Measurements from ENCODE around the gene GNG7. TPM values are rescaled to one million over a fixed set of nuclear protein-coding genes. Genes with fewer than 3 reads are reported as not detected.
A peak's percentile ranks its signal among the peaks of the same experiment; 100 is the strongest.
"Not testable (repeated sequence)": the region's sequence is repeated elsewhere in the genome, so short reads cannot be mapped to it uniquely, and the experiment has no call there.

GNG7 gene
- total RNA-seq, 1 experiment from 2014 or later: 7.7 TPM

- Histone ChIP-seq H3K23ac (ENCODE audit: insufficient read length, low read depth, low read length) (no peak overlapping the region), H2BK5ac (ENCODE audit: insufficient read length, low read length) (no peak overlapping the region), H3K27me3 (ENCODE audit: insufficient read depth, low read length) (no peaks in the 10 kb centered on the region), H3K23me2 (ENCODE audit: insufficient read length, low read depth, low read length, poor library complexity, severe bottlenecking) (no peaks in the 10 kb centered on the region), H3K4me1 (ENCODE audit: insufficient read depth, low read length) (0 out of 2 replicates have a peak, but pooled peaks cover 4% of the 10 kb centered on the region), H3K14ac (ENCODE audit: insufficient read depth, low read length) (no peak overlapping the region), H4K20me1 (ENCODE audit: control insufficient read depth, insufficient read depth, insufficient read length) (no peaks in the 10 kb centered on the region), H4K91ac (ENCODE audit: insufficient read length, low read depth, low read length) (no peak overlapping the region), H4K8ac (replicated peaks; ENCODE audit: insufficient read length, low read depth, low read length) (no peak overlapping the region), H2BK12ac (ENCODE audit: insufficient read length, low read depth, low read length) (no peak overlapping the region), H2BK20ac (ENCODE audit: low read depth, low read length, poor library complexity, severe bottlenecking) (no peak overlapping the region), H3K9me3 (ENCODE audit: control insufficient read depth, low read depth, low read length) (no peaks in the 10 kb centered on the region), H3K9ac (ENCODE audit: extremely low read depth, insufficient read length, low read length) (no peak overlapping the region), H2BK120ac (ENCODE audit: low read depth, low read length, poor library complexity, severe bottlenecking) (no peak overlapping the region), H3K79me1 (ENCODE audit: insufficient read depth, low read depth, low read length, poor library complexity, severe bottlenecking) (no peaks in the 10 kb centered on the region), H3K18ac (ENCODE audit: insufficient read length, low read depth, low read length) (no peak overlapping the region), H3T11ph (ENCODE audit: low read length) (no peak overlapping the region), H4K5ac (ENCODE audit: insufficient read length, low read depth, low read length) (no peak overlapping the region), H3K56ac (ENCODE audit: insufficient read length, low read depth, low read length) (no peak overlapping the region), H3K4me2 (ENCODE audit: insufficient read depth, insufficient read length, low read length) (no peak overlapping the region), H2AK5ac (ENCODE audit: insufficient read length, low read length) (no peak overlapping the region), H2AFZ (ENCODE audit: low read length) (no peak overlapping the region), H3K27ac (ENCODE audit: insufficient read length, low read depth, low read length) (no peak overlapping the region), H2BK15ac (ENCODE audit: low read depth, low read length) (no peak overlapping the region), H3K4ac (ENCODE audit: low read depth, low read length) (no peak overlapping the region), H3K79me2 (ENCODE audit: insufficient read depth, low read length) (no peaks in the 10 kb centered on the region)
- Mint-ChIP-seq H3K27ac (peak overlapping the region in 1 of 3 experiments; percentile 93; a peak in 2 of 7 replicates), H3K4me1 (peaks cover 10 to 29% of the 10 kb centered on the region in 2 experiments), H3K4me3 (peak overlapping the region in 1 of 2 experiments; percentile 29; a peak in 2 of 5 replicates), H3K9me3 (no peaks in the 10 kb centered on the region), H3K36me3 (ENCODE audit: insufficient read depth in 1 of 3, low read depth in 3 of 3) (no peaks in the 10 kb centered on the region), H3K27me3 (ENCODE audit: low read depth) (no peaks in the 10 kb centered on the region)
- no CpG with 5 or more reads among the region's 10 CpGs for WGBS (ENCODE audit: extremely low coverage, insufficient read length, low lambda C conversion rate)
- TF ChIP-seq, protein P1, sequence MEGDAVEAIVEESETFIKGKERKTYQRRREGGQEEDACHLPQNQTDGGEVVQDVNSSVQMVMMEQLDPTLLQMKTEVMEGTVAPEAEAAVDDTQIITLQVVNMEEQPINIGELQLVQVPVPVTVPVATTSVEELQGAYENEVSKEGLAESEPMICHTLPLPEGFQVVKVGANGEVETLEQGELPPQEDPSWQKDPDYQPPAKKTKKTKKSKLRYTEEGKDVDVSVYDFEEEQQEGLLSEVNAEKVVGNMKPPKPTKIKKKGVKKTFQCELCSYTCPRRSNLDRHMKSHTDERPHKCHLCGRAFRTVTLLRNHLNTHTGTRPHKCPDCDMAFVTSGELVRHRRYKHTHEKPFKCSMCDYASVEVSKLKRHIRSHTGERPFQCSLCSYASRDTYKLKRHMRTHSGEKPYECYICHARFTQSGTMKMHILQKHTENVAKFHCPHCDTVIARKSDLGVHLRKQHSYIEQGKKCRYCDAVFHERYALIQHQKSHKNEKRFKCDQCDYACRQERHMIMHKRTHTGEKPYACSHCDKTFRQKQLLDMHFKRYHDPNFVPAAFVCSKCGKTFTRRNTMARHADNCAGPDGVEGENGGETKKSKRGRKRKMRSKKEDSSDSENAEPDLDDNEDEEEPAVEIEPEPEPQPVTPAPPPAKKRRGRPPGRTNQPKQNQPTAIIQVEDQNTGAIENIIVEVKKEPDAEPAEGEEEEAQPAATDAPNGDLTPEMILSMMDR (conservative IDR thresholded peaks at IDR 0.05): no peak
- DNase-seq: no peak
Observed at GRCh38 chr19:2538096-2538757, 164.3 kb downstream of the GNG7 start.

DNA sequence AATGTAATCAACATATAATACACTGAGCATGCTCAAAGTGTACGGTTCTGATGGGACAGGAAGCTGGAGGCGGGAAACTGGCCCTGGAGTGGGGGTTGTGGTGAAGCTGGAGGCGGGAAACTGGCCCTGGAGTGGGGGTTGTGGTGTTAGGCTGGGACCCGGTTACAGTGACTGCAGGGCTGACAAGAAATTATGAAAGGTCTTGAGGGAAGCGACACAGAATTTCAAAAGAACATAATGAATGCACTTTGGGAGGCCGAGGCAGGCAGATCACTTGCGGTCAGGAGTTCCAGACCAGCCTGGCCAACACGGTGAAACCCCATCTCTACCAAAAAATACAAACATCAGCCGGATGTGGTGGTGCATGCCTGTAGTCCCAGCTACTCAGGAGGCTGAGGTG, 164.9 kb downstream of the GNG7 start:
- not testable (repeated sequence) for H3K23ac ChIP-seq (ENCODE audit: insufficient read length, low read depth, low read length); H3K9me3 Mint-ChIP-seq; H4K91ac ChIP-seq (ENCODE audit: insufficient read length, low read depth, low read length); H4K8ac ChIP-seq (replicated peaks; ENCODE audit: insufficient read length, low read depth, low read length); H4K20me1 ChIP-seq (ENCODE audit: control insufficient read depth, insufficient read depth, insufficient read length); H3K14ac ChIP-seq (ENCODE audit: insufficient read depth, low read length); H4K5ac ChIP-seq (ENCODE audit: insufficient read length, low read depth, low read length); H3K4me2 ChIP-seq (ENCODE audit: insufficient read depth, insufficient read length, low read length); H3K4me3 Mint-ChIP-seq; H3K36me3 Mint-ChIP-seq (ENCODE audit: insufficient read depth in 1 of 3, low read depth in 3 of 3); DNase-seq; H2AK5ac ChIP-seq (ENCODE audit: insufficient read length, low read length); H3K27me3 ChIP-seq (ENCODE audit: insufficient read depth, low read length); H2AFZ ChIP-seq (ENCODE audit: low read length); H2BK120ac ChIP-seq (ENCODE audit: low read depth, low read length, poor library complexity, severe bottlenecking); H3K18ac ChIP-seq (ENCODE audit: insufficient read length, low read depth, low read length); H2BK5ac ChIP-seq (ENCODE audit: insufficient read length, low read length); H3K9me3 ChIP-seq (ENCODE audit: control insufficient read depth, low read depth, low read length); H3K4ac ChIP-seq (ENCODE audit: low read depth, low read length); H3K9ac ChIP-seq (ENCODE audit: extremely low read depth, insufficient read length, low read length); H3T11ph ChIP-seq (ENCODE audit: low read length); H3K4me1 ChIP-seq (ENCODE audit: insufficient read depth, low read length); H3K79me1 ChIP-seq (ENCODE audit: insufficient read depth, low read depth, low read length, poor library complexity, severe bottlenecking); H3K56ac ChIP-seq (ENCODE audit: insufficient read length, low read depth, low read length); H3K27me3 Mint-ChIP-seq (ENCODE audit: low read depth); H3K23me2 ChIP-seq (ENCODE audit: insufficient read length, low read depth, low read length, poor library complexity, severe bottlenecking); H3K79me2 ChIP-seq (ENCODE audit: insufficient read depth, low read length); H3K27ac ChIP-seq (ENCODE audit: insufficient read length, low read depth, low read length); H2BK15ac ChIP-seq (ENCODE audit: low read depth, low read length); H2BK20ac ChIP-seq (ENCODE audit: low read depth, low read length, poor library complexity, severe bottlenecking); H2BK12ac ChIP-seq (ENCODE audit: insufficient read length, low read depth, low read length)
- Mint-ChIP-seq H3K4me1 (peaks cover 9 to 24% of the 10 kb centered on the region in 2 experiments), H3K27ac (peak overlapping the region in 1 of 3 experiments; percentile 93; a peak in 1 of 7 replicates)
- WGBS (ENCODE audit: extremely low coverage, insufficient read length, low lambda C conversion rate): no CpG with 5 or more reads among the region's 9 CpGs
